ENCODE measurements around the gene TNKS1BP1.
"Not testable (repeated sequence)": the region's sequence is repeated elsewhere in the genome, so short reads cannot be mapped to it uniquely, and the experiment has no call there.

TNKS1BP1 gene

GRCh38 chr11:57294225-57295131 is 30.3 kb downstream of the TNKS1BP1 start:
- no peak for DNase-seq (ENCODE audit: low read depth)

GRCh38 chr11:57290288-57290687 is 34.5 kb downstream of the TNKS1BP1 start:
- DNase-seq (ENCODE audit: low read depth): no peak

GRCh38 chr11:57288771-57289579 is 35.8 kb downstream of the TNKS1BP1 start:
- DNase-seq (ENCODE audit: low read depth): no peak

GRCh38 chr11:57287884-57288283 is 36.9 kb downstream of the TNKS1BP1 start:
- no peak for DNase-seq (ENCODE audit: low read depth)

- DNase-seq (ENCODE audit: low read depth): no peak
These were observed 41.3 kb downstream of the TNKS1BP1 start for GRCh38 chr11:57283231-57283990.

- DNase-seq (ENCODE audit: low read depth): not testable (repeated sequence)
These were observed 43.2 kb downstream of the TNKS1BP1 start for GRCh38 chr11:57281546-57281945.

- DNase-seq (ENCODE audit: low read depth): no peak
These were observed 45.6 kb downstream of the TNKS1BP1 start for GRCh38 chr11:57279116-57279515.

GRCh38 chr11:57278721-57279095 is 46.0 kb downstream of the TNKS1BP1 start:
- DNase-seq (ENCODE audit: low read depth): no peak

- DNase-seq (ENCODE audit: low read depth): no peak
These were observed 46.7 kb downstream of the TNKS1BP1 start for GRCh38 chr11:57277845-57278720.

GRCh38 chr11:57276971-57277675 is 47.6 kb downstream of the TNKS1BP1 start:
- DNase-seq (ENCODE audit: low read depth): no peak

- DNase-seq (ENCODE audit: low read depth): no peak
These were observed 48.4 kb downstream of the TNKS1BP1 start for GRCh38 chr11:57276169-57276970.

- no peak for DNase-seq (ENCODE audit: low read depth)
These were observed 49.2 kb downstream of the TNKS1BP1 start for GRCh38 chr11:57275582-57275981.

- no peak for DNase-seq (ENCODE audit: low read depth)
These were observed 49.8 kb downstream of the TNKS1BP1 start for GRCh38 chr11:57274904-57275498.

GRCh38 chr11:57273448-57274058 is 51.2 kb downstream of the TNKS1BP1 start:
- DNase-seq (ENCODE audit: low read depth): no peak

- DNase-seq (ENCODE audit: low read depth): no peak
These were observed 55.2 kb downstream of the TNKS1BP1 start for GRCh38 chr11:57269571-57270021.

- DNase-seq (ENCODE audit: low read depth): no peak
These were observed 58.6 kb downstream of the TNKS1BP1 start for GRCh38 chr11:57266157-57266556.

GRCh38 chr11:57263351-57263750 is 61.4 kb downstream of the TNKS1BP1 start:
- no peak for DNase-seq (ENCODE audit: low read depth)

- DNase-seq (ENCODE audit: low read depth): no peak
These were observed 62.6 kb downstream of the TNKS1BP1 start for GRCh38 chr11:57262157-57262556.

All from stimulated activated CD8-positive, alpha-beta memory T cell treated with anti-CD3 and anti-CD28 coated beads, Interleukin-4, amount 100 ng/mL, for 24 hours (primary cell).